Posterior cingulate gyrus (tissue), 11 donors: ENCODE results near the gene NLRC3.

Source experiments
- DNase-seq, 10 donors: peaks; one replicate each; pipeline versions ENCODE4 v3.0.0 to v3.0.0-alpha.2; 2020 to 2021; ENCODE audit warnings: mixed read lengths in 3 of 10
- intact Hi-C: fragments of 100-400 bp; cut with DNase I; formaldehyde crosslinking; loops from one replicate; pipeline ENCODE4 v1.15.1; 2023

Gene NLRC3

GRCh38 chr16:3597676-3598075, 20.5 kb upstream of the NLRC3 start:
- peak in 3 of 10 donors; percentile 33 to 74 (median 52) for DNase-seq
- intact Hi-C loops: no loop called here

GRCh38 chr16:3597226-3597625, 20.0 kb upstream of the NLRC3 start:
- DNase-seq: peak in 2 of 10 donors; percentile 49 to 72
- intact Hi-C loops: no loop called here

- intact Hi-C loops: no loop called here
- DNase-seq: peak in 3 of 10 donors; percentile 35 to 74 (median 73)
Observed at GRCh38 chr16:3596101-3596861, 19.1 kb upstream of the NLRC3 start.

- DNase-seq: peak in 3 of 10 donors; percentile 73 to 76 (median 74)
- intact Hi-C loops: no loop called here
Observed at GRCh38 chr16:3595521-3596021, 18.4 kb upstream of the NLRC3 start.

GRCh38 chr16:3595110-3595486, 17.9 kb upstream of the NLRC3 start:
- intact Hi-C loops: no loop called here
- DNase-seq: peak in 3 of 10 donors; percentile 29 to 55 (median 40)

GRCh38 chr16:3594316-3595109, 17.3 kb upstream of the NLRC3 start:
- peak in 3 of 10 donors; percentile 20 to 71 (median 55) for DNase-seq
- intact Hi-C loops: no loop called here

- intact Hi-C loops: no loop called here
- DNase-seq: peak in 1 of 10 donors; percentile 47
Observed at GRCh38 chr16:3592559-3592958, 15.4 kb upstream of the NLRC3 start.

- peak in 2 of 10 donors; percentile 19 to 52 for DNase-seq
- intact Hi-C loops: no loop called here
Observed at GRCh38 chr16:3591991-3592390, 14.8 kb upstream of the NLRC3 start.

GRCh38 chr16:3591436-3591803, 14.2 kb upstream of the NLRC3 start:
- intact Hi-C loops: no loop called here
- DNase-seq: peak in 1 of 10 donors; percentile 11

- DNase-seq: peak in 2 of 10 donors; percentile 64 to 74
- intact Hi-C loops: no loop called here
Observed at GRCh38 chr16:3590736-3591435, 13.7 kb upstream of the NLRC3 start.

- DNase-seq: peak in 2 of 10 donors; percentile 78 to 81
- intact Hi-C loops: no loop called here
Observed at GRCh38 chr16:3589991-3590701, 12.9 kb upstream of the NLRC3 start.

- DNase-seq: peak in 1 of 10 donors; percentile 83
- intact Hi-C loops: no loop called here
Observed at GRCh38 chr16:3589441-3589921, 12.3 kb upstream of the NLRC3 start.

GRCh38 chr16:3589001-3589400, 11.8 kb upstream of the NLRC3 start:
- intact Hi-C loops: no loop called here
- peak in 1 of 10 donors; percentile 50 for DNase-seq

- peak in 1 of 10 donors; percentile 62 for DNase-seq
- intact Hi-C loops: no loop called here
Observed at GRCh38 chr16:3587547-3588110, 10.4 kb upstream of the NLRC3 start.

GRCh38 chr16:3584412-3584811, 7.2 kb upstream of the NLRC3 start:
- DNase-seq: no peak
- intact Hi-C loops: no loop called here

- intact Hi-C loops: no loop called here
- DNase-seq: peak in 4 of 10 donors; percentile 16 to 85 (median 48)
Observed at GRCh38 chr16:3583303-3584038, 6.3 kb upstream of the NLRC3 start.

- intact Hi-C loops: no loop called here
- peak in 2 of 10 donors; percentile 70 to 87 for DNase-seq
Observed at GRCh38 chr16:3582276-3583165, 5.3 kb upstream of the NLRC3 start.

- intact Hi-C loops: no loop called here
- DNase-seq: peak in 2 of 10 donors; percentile 48 to 66
Observed at GRCh38 chr16:3581392-3581791, 4.2 kb upstream of the NLRC3 start.
